SKM-1 treated with dmso at 0.1 percent for 144 hours (cell line): ENCODE measurements around the gene XBP1.
"Not testable (repeated sequence)": the region's sequence is repeated elsewhere in the genome, so short reads cannot be mapped to it uniquely, and the experiment has no call there.

ENCODE experiments used
- DNase-seq: peaks from one replicate; lab custom pipeline; 2025; ENCODE audit not compliant: unreplicated experiment; lab: John Stamatoyannopoulos, UW

XBP1 gene

GRCh38 chr22:28754512-28754911, 45.9 kb downstream of the XBP1 start:
- DNase-seq = not testable (repeated sequence)

GRCh38 chr22:28750471-28750881, 49.9 kb downstream of the XBP1 start:
- no peak for DNase-seq
